ENCODE results near the gene DDX59. TPM values are rescaled to one million over a fixed set of nuclear protein-coding genes. Genes with fewer than 3 reads are reported as not detected.

The DDX59 gene
- total RNA-seq, 2 donors from 2014 or later = 9.6 to 15.6 TPM

GRCh38 chr1:200627575-200628222 is 42.0 kb downstream of the DDX59 start:
- TF ChIP-seq POLR2A (IDR thresholded peaks at IDR 0.05) = no peak
- no peak for TF ChIP-seq CTCF (IDR thresholded peaks at IDR 0.05)
- Histone ChIP-seq H3K4me1 (no peaks in the 10 kb centered on the region), H3K27me3 (no peaks in the 10 kb centered on the region), H3K27ac (no peak overlapping the region), H3K36me3 (replicated peaks in 1 of 2; ENCODE audit: insufficient read depth in 1 of 2, low read depth in 2 of 2) (no peaks in the 10 kb centered on the region), H3K9me3 (no peaks in the 10 kb centered on the region), H3K4me3 (no peak overlapping the region)
- 67 to 86% methylated on average over 1 of the region's 1 CpG for WGBS, 2 donors
- ATAC-seq = no peak
- intact Hi-C loops (cut with DNase I) = loop anchor here (10.0 kb wide), 1 partner anchor 217 kb away; no protein-coding TSS in a partner anchor
- DNase-seq = no peak

GRCh38 chr1:200626853-200627534 is 42.7 kb downstream of the DDX59 start:
- no peak for DNase-seq
- Histone ChIP-seq H3K9me3 (no peaks in the 10 kb centered on the region), H3K36me3 (replicated peaks in 1 of 2; ENCODE audit: insufficient read depth in 1 of 2, low read depth in 2 of 2) (no peaks in the 10 kb centered on the region), H3K4me3 (no peak overlapping the region), H3K27ac (no peak overlapping the region), H3K27me3 (no peaks in the 10 kb centered on the region), H3K4me1 (peaks cover 1% of the 10 kb centered on the region)
- TF ChIP-seq POLR2A (IDR thresholded peaks at IDR 0.05) (no peak), CTCF (IDR thresholded peaks at IDR 0.05) (no peak)
- intact Hi-C loops (cut with DNase I) = loop anchor here (10.0 kb wide), 1 partner anchor 218 kb away; no protein-coding TSS in a partner anchor
- 63 to 64% methylated on average over 5 of the region's 5 CpGs for WGBS, 2 donors
- ATAC-seq = no peak

GRCh38 chr1:200625381-200625824 is 44.3 kb downstream of the DDX59 start:
- WGBS, 2 donors = 27 to 39% methylated on average over 1 of the region's 1 CpG
- ATAC-seq = no peak
- Histone ChIP-seq H3K36me3 (replicated peaks in 1 of 2; ENCODE audit: insufficient read depth in 1 of 2, low read depth in 2 of 2) (no peaks in the 10 kb centered on the region), H3K4me1 (peaks cover 10% of the 10 kb centered on the region), H3K27me3 (no peaks in the 10 kb centered on the region), H3K4me3 (no peak overlapping the region), H3K9me3 (no peaks in the 10 kb centered on the region), H3K27ac (no peak overlapping the region)
- TF ChIP-seq POLR2A (IDR thresholded peaks at IDR 0.05) (no peak), CTCF (IDR thresholded peaks at IDR 0.05) (no peak)
- no peak for DNase-seq
- intact Hi-C loops (cut with DNase I) = loop anchor here (10.0 kb wide), 1 partner anchor 219 kb away; no protein-coding TSS in a partner anchor

- Histone ChIP-seq H3K27me3 (no peaks in the 10 kb centered on the region), H3K4me1 (peaks cover 10% of the 10 kb centered on the region), H3K9me3 (no peaks in the 10 kb centered on the region), H3K4me3 (no peak overlapping the region), H3K27ac (no peak overlapping the region), H3K36me3 (replicated peaks in 1 of 2; ENCODE audit: insufficient read depth in 1 of 2, low read depth in 2 of 2) (no peaks in the 10 kb centered on the region)
- intact Hi-C loops (cut with DNase I) = loop anchor here (10.0 kb wide), 1 partner anchor 220 kb away; no protein-coding TSS in a partner anchor
- ATAC-seq (no peak), DNase-seq (no peak)
- WGBS, 2 donors = 66 to 75% methylated on average over 2 of the region's 2 CpGs
- no peak for TF ChIP-seq POLR2A (IDR thresholded peaks at IDR 0.05)
- no peak for TF ChIP-seq CTCF (IDR thresholded peaks at IDR 0.05)
Observed at GRCh38 chr1:200624679-200625335, 44.9 kb downstream of the DDX59 start.
